Astrocyte (in vitro differentiated cells and primary cell): ENCODE results near the gene EPS8. TPM values are rescaled to one million over a fixed set of nuclear protein-coding genes. Genes with fewer than 3 reads are reported as not detected.
A peak's percentile ranks its signal among the peaks of the same experiment; 100 is the strongest.

Experiments
- DNase-seq: peaks from one replicate; pipeline ENCODE4 v3.0.0-alpha.2; 2010; ENCODE audit warnings: low read depth
- FAIRE-seq: peaks from 2 replicates; lab custom pipeline; 2011; peaks lifted over from hg19 to GRCh38; lab: Jason Lieb, UNC
- H2AFZ ChIP-seq: 2 replicates; pipeline ENCODE4 v1.6.0; 2012; ENCODE audit warnings: low read depth, low read length, inconsistent platforms
- H3K27ac ChIP-seq: 2 replicates; pipeline ENCODE4 v1.5.1; 2011; ENCODE audit warnings: low read depth, low read length, inconsistent platforms
- H3K27me3 ChIP-seq: 2 replicates; pipeline ENCODE4 v1.6.0; 2011; ENCODE audit warnings: low read length, inconsistent platforms; ENCODE audit not compliant: insufficient read depth
- H3K36me3 ChIP-seq: 2 replicates; pipeline ENCODE4 v1.5.1; 2011; ENCODE audit warnings: low read length, inconsistent platforms; ENCODE audit not compliant: insufficient read depth
- H3K4me1 ChIP-seq: 2 replicates; pipeline ENCODE4 v1.5.1; 2011; ENCODE audit warnings: low read length, inconsistent platforms; ENCODE audit not compliant: insufficient read depth
- H3K4me2 ChIP-seq: 2 replicates; pipeline ENCODE4 v1.6.0; 2012; ENCODE audit warnings: low read length, inconsistent platforms
- H3K4me3 ChIP-seq: 2 replicates; pipeline ENCODE4 v1.5.1; 2011; ENCODE audit warnings: low read depth, mild to moderate bottlenecking, low read length, inconsistent platforms; ENCODE audit not compliant: insufficient read depth
- H3K79me2 ChIP-seq: 2 replicates; pipeline ENCODE4 v1.6.0; 2012; ENCODE audit warnings: mild to moderate bottlenecking, low read length, inconsistent platforms; ENCODE audit not compliant: insufficient read depth
- H3K9ac ChIP-seq: 2 replicates; pipeline ENCODE4 v1.6.0; 2012; ENCODE audit warnings: mild to moderate bottlenecking, low read length, inconsistent platforms
- H3K9me3 ChIP-seq: 2 replicates; pipeline ENCODE4 v1.5.1; 2012; ENCODE audit warnings: low read depth, mild to moderate bottlenecking, low read length, inconsistent platforms; ENCODE audit not compliant: insufficient read depth
- H4K20me1 ChIP-seq: 2 replicates; pipeline ENCODE4 v1.6.0; 2012; ENCODE audit warnings: low read length, inconsistent platforms; ENCODE audit not compliant: insufficient read depth
- H3K27ac Mint-ChIP-seq: one replicate; pipeline ENCODE4 v1.8.0; 2021; ENCODE audit warnings: mild to moderate bottlenecking, mixed read lengths; ENCODE audit not compliant: unreplicated experiment
- H3K27me3 Mint-ChIP-seq: one replicate; pipeline ENCODE4 v1.8.0; 2021; ENCODE audit warnings: low read depth, mixed read lengths; ENCODE audit not compliant: unreplicated experiment
- H3K36me3 Mint-ChIP-seq: one replicate; pipeline ENCODE4 v1.8.0; 2021; ENCODE audit warnings: low read depth, mixed read lengths; ENCODE audit not compliant: unreplicated experiment
- H3K4me1 Mint-ChIP-seq: one replicate; pipeline ENCODE4 v1.8.0; 2021; ENCODE audit warnings: low read depth, mixed read lengths; ENCODE audit not compliant: unreplicated experiment
- H3K4me3 Mint-ChIP-seq: one replicate; pipeline ENCODE4 v1.8.0; 2021; ENCODE audit warnings: mild to moderate bottlenecking, moderate library complexity, mixed read lengths; ENCODE audit not compliant: unreplicated experiment
- H3K9me3 Mint-ChIP-seq: one replicate; pipeline ENCODE4 v1.8.0; 2021; ENCODE audit warnings: mild to moderate bottlenecking, mixed read lengths; ENCODE audit not compliant: unreplicated experiment
- EZH2 ChIP-seq: IDR thresholded peaks from 2 replicates; pipeline ENCODE4 v1.6.1; 2012; ENCODE audit warnings: mild to moderate bottlenecking, low read length, inconsistent platforms; ENCODE audit not compliant: insufficient read depth
- total RNA-seq: library from RNA; stranded (reverse); gene quantifications from 2 replicates; pipeline ENCODE4 v1.2.1, GENCODE V29; 2021
- TF ChIP-seq, protein P1 (sequence below): IDR thresholded peaks from 2 replicates; pipeline ENCODE4 v1.5.1; 2011; ENCODE audit warnings: low read depth, mild to moderate bottlenecking, inconsistent platforms, low read length, moderate library complexity; ENCODE audit not compliant: insufficient read depth

Gene EPS8
- total RNA-seq, 1 donor from 2014 or later = 31.8 TPM

DNA sequence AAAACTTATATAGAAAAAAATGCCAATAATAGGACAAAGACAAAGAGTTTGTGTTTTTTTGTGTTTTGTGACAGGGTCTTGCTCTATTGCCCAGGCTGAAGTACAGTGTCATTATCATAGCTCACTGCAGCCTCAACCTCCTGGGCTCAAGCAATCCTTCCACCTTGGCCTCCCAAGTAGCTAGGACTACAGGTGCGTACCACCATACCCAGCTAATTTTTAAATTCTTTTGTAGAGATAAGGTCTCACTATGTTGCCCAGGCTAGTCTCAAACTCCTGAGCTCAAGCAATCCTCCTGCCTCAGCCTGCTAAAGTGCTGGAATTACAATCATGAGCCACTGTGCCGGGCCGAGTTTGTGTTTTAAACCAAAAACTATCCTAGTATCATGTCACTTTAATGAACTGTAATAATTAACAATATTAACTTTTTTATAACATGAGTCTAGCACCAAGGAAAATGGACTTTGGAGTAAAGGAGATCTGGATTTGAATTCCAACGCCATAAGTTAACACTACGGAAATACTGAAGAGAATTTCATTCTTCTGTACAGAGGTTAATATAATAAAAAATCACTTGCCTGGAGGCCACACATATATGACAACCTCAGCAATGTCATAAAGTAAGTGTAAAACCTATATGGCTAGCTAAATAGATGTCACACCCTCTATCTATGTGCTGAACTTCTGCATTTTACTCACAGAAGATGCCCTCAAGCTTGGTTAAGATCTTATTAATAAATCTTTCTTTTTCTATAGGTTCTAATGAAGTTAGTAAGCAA lies 53.2 kb downstream of the EPS8 start:
- peaks cover 96% of the 10 kb centered on the region for H3K79me2 ChIP-seq

DNA sequence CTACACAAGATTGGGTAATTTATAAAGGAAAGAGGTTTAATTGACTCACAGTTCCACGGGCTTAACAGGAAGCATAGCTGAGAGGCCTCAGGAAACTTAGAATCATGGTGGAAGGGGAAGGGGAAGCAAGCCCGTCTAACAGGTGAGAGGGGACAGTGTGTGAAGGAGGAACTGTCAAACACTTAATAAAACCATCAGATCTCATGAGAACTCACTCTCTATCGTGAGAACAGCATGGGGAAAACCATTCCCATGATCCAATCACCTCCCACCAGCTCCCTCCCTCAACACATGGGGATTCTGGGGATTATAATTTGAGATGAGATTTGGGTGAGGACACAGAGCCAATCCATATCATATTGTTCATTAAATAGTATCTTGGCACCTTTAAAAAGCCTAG lies 56.1 kb downstream of the EPS8 start:
- H3K27me3 Mint-ChIP-seq = no peaks in the 10 kb centered on the region
- no peak for FAIRE-seq
- no peak overlapping the region for H3K9ac ChIP-seq
- H3K4me1 Mint-ChIP-seq = peaks cover 13% of the 10 kb centered on the region
- H3K4me2 ChIP-seq = peak overlapping the region; percentile 11
- no peak overlapping the region for H3K4me3 ChIP-seq
- H3K9me3 ChIP-seq = no peaks in the 10 kb centered on the region
- no peak for TF ChIP-seq EZH2
- TF ChIP-seq, protein P1, sequence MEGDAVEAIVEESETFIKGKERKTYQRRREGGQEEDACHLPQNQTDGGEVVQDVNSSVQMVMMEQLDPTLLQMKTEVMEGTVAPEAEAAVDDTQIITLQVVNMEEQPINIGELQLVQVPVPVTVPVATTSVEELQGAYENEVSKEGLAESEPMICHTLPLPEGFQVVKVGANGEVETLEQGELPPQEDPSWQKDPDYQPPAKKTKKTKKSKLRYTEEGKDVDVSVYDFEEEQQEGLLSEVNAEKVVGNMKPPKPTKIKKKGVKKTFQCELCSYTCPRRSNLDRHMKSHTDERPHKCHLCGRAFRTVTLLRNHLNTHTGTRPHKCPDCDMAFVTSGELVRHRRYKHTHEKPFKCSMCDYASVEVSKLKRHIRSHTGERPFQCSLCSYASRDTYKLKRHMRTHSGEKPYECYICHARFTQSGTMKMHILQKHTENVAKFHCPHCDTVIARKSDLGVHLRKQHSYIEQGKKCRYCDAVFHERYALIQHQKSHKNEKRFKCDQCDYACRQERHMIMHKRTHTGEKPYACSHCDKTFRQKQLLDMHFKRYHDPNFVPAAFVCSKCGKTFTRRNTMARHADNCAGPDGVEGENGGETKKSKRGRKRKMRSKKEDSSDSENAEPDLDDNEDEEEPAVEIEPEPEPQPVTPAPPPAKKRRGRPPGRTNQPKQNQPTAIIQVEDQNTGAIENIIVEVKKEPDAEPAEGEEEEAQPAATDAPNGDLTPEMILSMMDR = no peak
- H2AFZ ChIP-seq = no peak overlapping the region
- peaks cover 90% of the 10 kb centered on the region for H3K79me2 ChIP-seq
- peaks cover 3% of the 10 kb centered on the region for H3K36me3 Mint-ChIP-seq
- no peaks in the 10 kb centered on the region for H4K20me1 ChIP-seq
- DNase-seq = no peak
- peak overlapping the region; percentile 25 for H3K27ac ChIP-seq
- no peak overlapping the region for H3K4me3 Mint-ChIP-seq
- H3K27ac Mint-ChIP-seq = peak overlapping the region; percentile 6
- H3K9me3 Mint-ChIP-seq = no peaks in the 10 kb centered on the region
- H3K27me3 ChIP-seq = no peaks in the 10 kb centered on the region
- no peaks in the 10 kb centered on the region for H3K36me3 ChIP-seq
- peaks cover 12% of the 10 kb centered on the region for H3K4me1 ChIP-seq

More for the DNA sequence above, 53.2 kb downstream of the EPS8 start:
- Histone ChIP-seq H3K4me3 (no peak overlapping the region), H3K4me2 (no peak overlapping the region), H3K27ac (no peak overlapping the region), H3K4me1 (peaks cover 6% of the 10 kb centered on the region), H3K9ac (no peak overlapping the region), H3K36me3 (no peaks in the 10 kb centered on the region), H3K9me3 (no peaks in the 10 kb centered on the region), H3K27me3 (no peaks in the 10 kb centered on the region), H4K20me1 (peaks cover 17% of the 10 kb centered on the region), H2AFZ (no peak overlapping the region)
- Mint-ChIP-seq H3K27ac (no peak overlapping the region), H3K9me3 (no peaks in the 10 kb centered on the region), H3K4me3 (no peak overlapping the region), H3K4me1 (peaks cover 9% of the 10 kb centered on the region), H3K27me3 (no peaks in the 10 kb centered on the region), H3K36me3 (peaks cover 5% of the 10 kb centered on the region)
- no peak for FAIRE-seq
- DNase-seq = no peak
- no peak for TF ChIP-seq EZH2
- TF ChIP-seq, protein P1 = no peak
